Kidney (tissue), 14 donors: ENCODE results near the gene COLEC12. TPM values are rescaled to one million over a fixed set of nuclear protein-coding genes. Genes with fewer than 3 reads are reported as not detected.
A peak's percentile ranks its signal among the peaks of the same experiment; 100 is the strongest.

Source experiments
- DNase-seq, 5 donors: peaks; one replicate each; pipeline ENCODE4 v3.0.0-alpha.2; 2013 to 2020
- FAIRE-seq: peaks from 2 replicates; lab custom pipeline; 2012; peaks lifted over from hg19 to GRCh38; lab: Jason Lieb, UNC
- H3K27ac ChIP-seq, 2 donors: one replicate each; pipeline ENCODE4 v1.7.0; 2013; ENCODE audit warnings: low read depth in 2 of 2, low read length in 2 of 2, inconsistent platforms in 1 of 2
- H3K27me3 ChIP-seq: one replicate; pipeline ENCODE4 v1.7.1; 2013; ENCODE audit warnings: low read length, inconsistent platforms; ENCODE audit not compliant: control insufficient read depth, insufficient read depth
- H3K36me3 ChIP-seq, 3 donors: one replicate each; pipeline versions ENCODE4 v1.7.0 to v1.7.1; 2013; ENCODE audit warnings: low read length in 3 of 3, control low read depth in 1 of 3, inconsistent platforms in 1 of 3; ENCODE audit not compliant: insufficient read depth in 3 of 3, control insufficient read depth in 2 of 3
- H3K4me1 ChIP-seq, 3 donors: one replicate each; pipeline versions ENCODE4 v1.7.0 to v1.7.1; 2013; ENCODE audit warnings: low read length in 3 of 3, inconsistent platforms in 1 of 3, low read depth in 1 of 3; ENCODE audit not compliant: control insufficient read depth in 2 of 3, insufficient read depth in 2 of 3
- H3K4me3 ChIP-seq, 3 donors: one replicate each; pipeline versions ENCODE4 v1.7.0 to v1.8.1; 2013; ENCODE audit warnings: low read length in 3 of 3, control low read depth in 1 of 3, inconsistent platforms in 1 of 3
- H3K9ac ChIP-seq, 3 donors: one replicate each; pipeline versions ENCODE4 v1.7.0 to v1.7.1; 2013; ENCODE audit warnings: low read length in 3 of 3, control low read depth in 1 of 3, inconsistent platforms in 1 of 3
- H3K9me3 ChIP-seq, 3 donors: one replicate each; pipeline versions ENCODE4 v1.7.0 to v1.7.1; 2013; ENCODE audit warnings: low read length in 3 of 3, control low read depth in 1 of 3, inconsistent platforms in 1 of 3; ENCODE audit not compliant: control insufficient read depth in 2 of 3, insufficient read depth in 1 of 3
- intact Hi-C: fragments of 100-400 bp; cut with DNase I; formaldehyde crosslinking; loops from one replicate; pipeline ENCODE4 v1.11.1; 2022
- polyA plus RNA-seq: library from polyadenylated mRNA; stranded (reverse); fragments of 350-450 nt; fragmentation: Illumina TruSeq; extraction: RNeasy Lipid Tissue Mini Kit (QIAGEN cat#74804); gene quantifications from one replicate; pipeline ENCODE4 v1.2.3, GENCODE V29; 2014; ENCODE audit warnings: low read depth, low replicate concordance; ENCODE audit not compliant: insufficient read depth
- total RNA-seq: library from RNA; stranded (reverse); fragmentation: NEBNext Ultra II Directional; extraction: Animal tissue kit (Norgen Biotek cat#: 25700); gene quantifications from one replicate; pipeline ENCODE4 v1.2.1, GENCODE V29; 2021
- TF ChIP-seq, protein P1 (sequence below): IDR thresholded peaks from 3 replicates; pipeline ENCODE4 v1.5.1; 2012; ENCODE audit warnings: mild to moderate bottlenecking, moderate library complexity, borderline replicate concordance; ENCODE audit not compliant: insufficient read depth; ENCODE audit errors: extremely low read depth
- donor health status: control.
- donor health status: control.
- donor health status: control.
- donor health status: control.
- donor health status: control.
- donor health status: DM: yes; HTN: yes; CAD: no.
- donor health status: Normal renal cell carcinoma (clear cell type).

COLEC12 gene
- total and polyA plus RNA-seq, 2 donors from 2014 or later = 1.3 to 7.4 TPM

DNA sequence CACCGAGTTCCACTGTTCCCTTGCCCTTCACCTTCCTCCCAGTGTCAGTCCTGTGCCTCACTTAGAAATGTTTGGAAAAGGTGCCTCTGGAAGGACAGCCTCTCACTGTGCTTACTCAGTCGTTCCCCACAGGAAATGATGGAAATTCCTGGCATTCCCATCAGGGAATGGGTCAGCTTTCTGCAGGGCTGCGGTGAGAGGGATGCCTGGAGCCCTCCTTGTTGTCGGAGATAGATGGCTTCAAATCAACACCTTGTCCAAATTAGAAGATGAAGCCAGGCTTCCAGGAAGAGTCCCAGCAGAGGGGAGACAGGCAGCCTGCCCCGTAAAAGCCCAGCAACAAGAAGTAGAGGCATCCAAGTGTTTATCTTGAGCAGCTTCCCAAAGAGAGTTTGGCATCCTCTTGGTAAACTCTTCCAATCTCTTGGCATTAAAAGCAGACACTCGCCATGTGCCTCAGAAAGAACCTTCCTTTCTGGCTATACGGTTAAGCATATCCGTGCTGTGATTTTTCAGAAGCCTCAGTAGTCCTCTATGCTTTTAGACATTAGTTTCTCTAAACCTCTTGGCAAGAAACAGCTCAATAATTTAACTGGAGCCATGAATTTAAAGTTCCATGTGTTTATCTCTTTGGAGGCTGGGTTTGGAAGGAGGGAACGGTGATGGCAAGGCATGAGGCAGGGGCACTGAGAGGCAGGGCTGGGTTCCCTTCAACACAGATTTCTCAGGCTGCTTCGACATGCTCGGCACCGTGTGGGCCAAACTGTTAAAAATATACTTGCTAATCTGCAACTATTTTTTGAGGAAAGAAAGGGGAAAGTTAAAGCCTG lies 25.1 kb downstream of the COLEC12 start:
- Histone ChIP-seq H3K36me3 (no peaks in the 10 kb centered on the region), H3K4me1 (peaks cover 0 to 8% (median 0%) of the 10 kb centered on the region in 3 donors), H3K9ac (no peak overlapping the region), H3K4me3 (no peak overlapping the region), H3K9me3 (no peaks in the 10 kb centered on the region), H3K27me3 (no peaks in the 10 kb centered on the region), H3K27ac (no peak overlapping the region)
- FAIRE-seq = no peak
- intact Hi-C loops = no loop called here
- peak in 3 of 5 donors; percentile 54 to 72 (median 65) for DNase-seq
- TF ChIP-seq, protein P1, sequence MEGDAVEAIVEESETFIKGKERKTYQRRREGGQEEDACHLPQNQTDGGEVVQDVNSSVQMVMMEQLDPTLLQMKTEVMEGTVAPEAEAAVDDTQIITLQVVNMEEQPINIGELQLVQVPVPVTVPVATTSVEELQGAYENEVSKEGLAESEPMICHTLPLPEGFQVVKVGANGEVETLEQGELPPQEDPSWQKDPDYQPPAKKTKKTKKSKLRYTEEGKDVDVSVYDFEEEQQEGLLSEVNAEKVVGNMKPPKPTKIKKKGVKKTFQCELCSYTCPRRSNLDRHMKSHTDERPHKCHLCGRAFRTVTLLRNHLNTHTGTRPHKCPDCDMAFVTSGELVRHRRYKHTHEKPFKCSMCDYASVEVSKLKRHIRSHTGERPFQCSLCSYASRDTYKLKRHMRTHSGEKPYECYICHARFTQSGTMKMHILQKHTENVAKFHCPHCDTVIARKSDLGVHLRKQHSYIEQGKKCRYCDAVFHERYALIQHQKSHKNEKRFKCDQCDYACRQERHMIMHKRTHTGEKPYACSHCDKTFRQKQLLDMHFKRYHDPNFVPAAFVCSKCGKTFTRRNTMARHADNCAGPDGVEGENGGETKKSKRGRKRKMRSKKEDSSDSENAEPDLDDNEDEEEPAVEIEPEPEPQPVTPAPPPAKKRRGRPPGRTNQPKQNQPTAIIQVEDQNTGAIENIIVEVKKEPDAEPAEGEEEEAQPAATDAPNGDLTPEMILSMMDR = no peak

DNA sequence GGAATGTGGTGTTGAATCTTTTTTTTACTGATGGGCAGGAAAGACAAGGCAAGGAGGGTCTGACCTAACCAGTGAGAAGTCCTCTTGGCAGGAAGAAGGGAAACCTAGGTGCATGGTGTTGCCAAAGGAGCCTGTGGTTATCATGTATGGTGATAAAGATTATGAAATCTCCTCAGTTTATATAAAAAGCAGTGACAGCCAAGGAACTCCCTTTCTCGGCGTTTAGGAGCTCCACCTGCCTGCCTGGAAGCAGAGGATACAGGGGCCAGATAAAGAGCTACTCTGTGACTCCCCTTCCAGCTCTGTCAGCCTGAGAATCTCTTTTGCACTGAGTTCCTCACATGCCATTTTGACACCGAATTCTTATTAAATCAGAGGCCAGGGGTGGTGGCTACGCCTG lies 26.1 kb downstream of the COLEC12 start:
- Histone ChIP-seq H3K36me3 (no peaks in the 10 kb centered on the region), H3K4me1 (peaks cover 0 to 8% (median 0%) of the 10 kb centered on the region in 3 donors), H3K9ac (no peak overlapping the region), H3K4me3 (no peak overlapping the region), H3K27me3 (no peaks in the 10 kb centered on the region), H3K27ac (no peak overlapping the region), H3K9me3 (no peaks in the 10 kb centered on the region)
- intact Hi-C loops = no loop called here
- no peak for FAIRE-seq
- DNase-seq = no peak
- TF ChIP-seq, protein P1 = no peak

DNA sequence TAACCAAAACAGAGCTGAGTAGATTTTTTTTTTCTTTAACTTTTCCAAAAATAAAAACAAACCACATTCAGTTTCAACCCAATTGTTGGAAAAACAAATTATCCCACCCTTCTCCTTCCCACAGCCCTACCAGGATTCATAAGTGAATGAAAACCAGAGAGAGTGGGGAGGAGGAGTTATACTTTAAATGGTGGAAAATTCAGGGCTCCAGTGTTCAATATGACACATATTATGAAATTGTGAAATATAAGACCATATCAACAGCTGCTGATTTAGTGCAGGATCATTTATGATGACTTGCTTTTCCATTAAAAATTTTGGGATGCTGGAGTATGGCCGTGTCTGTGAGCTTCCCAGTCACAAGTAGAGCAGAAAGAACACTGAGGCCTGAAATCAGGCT lies 26.7 kb downstream of the COLEC12 start:
- FAIRE-seq = no peak
- Histone ChIP-seq H3K4me1 (peaks cover 0 to 8% (median 0%) of the 10 kb centered on the region in 3 donors), H3K4me3 (no peak overlapping the region), H3K36me3 (no peaks in the 10 kb centered on the region), H3K9ac (no peak overlapping the region), H3K27me3 (no peaks in the 10 kb centered on the region), H3K9me3 (no peaks in the 10 kb centered on the region), H3K27ac (no peak overlapping the region)
- no peak for DNase-seq
- TF ChIP-seq, protein P1 = no peak
- intact Hi-C loops = no loop called here
